A673 (cell line): Measurements from ENCODE around the gene UBLCP1. TPM values are rescaled to one million over a fixed set of nuclear protein-coding genes. Genes with fewer than 3 reads are reported as not detected.
"Not testable (repeated sequence)": the region's sequence is repeated elsewhere in the genome, so short reads cannot be mapped to it uniquely, and the experiment has no call there.

Source experiments
- BruUV-seq: library from RNA; stranded (reverse); fragments of 400-500 nt; replicated peaks from 2 replicates; lab custom pipeline; 2021; lab: Mats Ljungman, UMichigan
- CTCF ChIA-PET: fragments of 300-600 bp; sonication (Branson Sonifier 250); formaldehyde crosslinking; loops from one replicate; lab custom pipeline; 2022; ENCODE audit warnings: antibody characterized with exemption; lab: Charles Lee
- POLR2A ChIA-PET: fragments of 300-600 bp; sonication (Branson Sonifier 250); formaldehyde crosslinking; loops from one replicate; lab custom pipeline; 2022; ENCODE audit warnings: antibody characterized with exemption; ENCODE audit not compliant: low non-redundant PET; lab: Charles Lee
- DNase-seq: peaks from one replicate; pipeline ENCODE4 v3.0.0-alpha.2; 2015; ENCODE audit warnings: low spot score
- H3K27ac ChIP-seq: fragments of 200-600 bp; sonication (generic); 2 replicates; pipeline ENCODE4 v1.5.1; 2016; ENCODE audit warnings: mixed run types, low read depth, mild to moderate bottlenecking, mixed read lengths, antibody characterized with exemption, low read length; ENCODE audit not compliant: poor library complexity, severe bottlenecking
- H3K27me3 ChIP-seq: fragments of 200-600 bp; sonication (generic); replicated peaks from 2 replicates; pipeline ENCODE4 v1.6.1; 2017; ENCODE audit warnings: mixed run types, low read depth, mild to moderate bottlenecking, mixed read lengths, antibody characterized with exemption, low read length; ENCODE audit not compliant: insufficient read depth, poor library complexity
- H3K36me3 ChIP-seq: fragments of 200-600 bp; sonication (generic); 2 replicates; pipeline ENCODE4 v1.6.1; 2016; ENCODE audit warnings: mixed run types, mild to moderate bottlenecking, mixed read lengths, antibody characterized with exemption, low read length; ENCODE audit not compliant: insufficient read depth, poor library complexity, severe bottlenecking
- H3K4me1 ChIP-seq: fragments of 200-600 bp; sonication (generic); 2 replicates; pipeline ENCODE4 v1.6.1; 2017; ENCODE audit warnings: mixed run types, mild to moderate bottlenecking, mixed read lengths, antibody characterized with exemption, low read length; ENCODE audit not compliant: insufficient read depth, poor library complexity, severe bottlenecking
- H3K4me3 ChIP-seq: fragments of 200-600 bp; sonication (generic); 2 replicates; pipeline ENCODE4 v1.5.1; 2016; ENCODE audit warnings: low read depth, mixed run types, mild to moderate bottlenecking, mixed read lengths, low read length; ENCODE audit not compliant: poor library complexity, severe bottlenecking
- H3K9me3 ChIP-seq: fragments of 200-600 bp; sonication (generic); 2 replicates; pipeline ENCODE4 v1.6.1; 2016; ENCODE audit warnings: mixed run types, low read depth, mild to moderate bottlenecking, mixed read lengths, antibody characterized with exemption, low read length; ENCODE audit not compliant: poor library complexity, severe bottlenecking
- EZH2 ChIP-seq: fragments of 200-600 bp; sonication (generic); IDR thresholded peaks from 2 replicates; pipeline ENCODE4 v1.6.1; 2017; ENCODE audit warnings: borderline replicate concordance, low read depth, mild to moderate bottlenecking, mixed read lengths, antibody characterized with exemption, low read length; ENCODE audit not compliant: poor library complexity, severe bottlenecking
- intact Hi-C: fragments of 100-400 bp; cut with micrococcal nuclease; formaldehyde crosslinking; loops from one replicate; pipeline ENCODE4 v1.10.0; 2022; ENCODE audit not compliant: unreplicated experiment
- total RNA-seq: library from RNA; stranded (reverse); gene quantifications from 2 replicates; pipeline ENCODE4 v1.2.3, GENCODE V29; 2021
- TF ChIP-seq, protein P1 (sequence below): fragments of 300-800, 200-600 bp; sonication (generic); conservative IDR thresholded peaks from 2 replicates; pipeline ENCODE4 v1.5.1; 2017; ENCODE audit warnings: low read depth, mild to moderate bottlenecking, antibody characterized with exemption, low read length, moderate library complexity, mixed read lengths

UBLCP1 gene
- total RNA-seq, 1 experiment from 2014 or later = 23.8 TPM

DNA sequence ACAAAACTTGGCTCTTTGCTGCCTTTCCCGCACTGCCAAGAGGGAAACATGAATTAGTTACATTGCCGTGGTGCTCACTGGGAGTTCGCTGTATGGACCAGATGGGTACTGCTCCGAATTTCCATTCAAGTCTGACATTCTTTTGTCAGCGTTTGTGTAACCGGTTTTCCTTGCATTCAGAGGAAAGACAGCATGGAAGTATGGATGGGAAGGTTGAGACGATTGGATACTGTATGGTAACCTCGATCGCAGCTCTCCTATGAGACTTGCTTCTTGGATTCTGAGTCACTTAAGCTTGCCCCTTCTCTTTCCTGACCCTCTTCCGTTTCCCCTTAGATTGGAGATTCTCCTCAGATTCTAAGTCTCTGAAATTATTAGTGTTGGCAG lies 625 bp upstream of the UBLCP1 start:
- intact Hi-C loops = loop anchor here (2.0 kb wide), 2 partner anchors 54 to 104 kb away; partner anchors contain the start of gene RNF145
- Histone ChIP-seq H3K27ac (peak overlapping the region; percentile 94), H3K4me3 (peak overlapping the region; percentile 89), H3K36me3 (no peaks in the 10 kb centered on the region), H3K9me3 (no peaks in the 10 kb centered on the region), H3K27me3 (no peaks in the 10 kb centered on the region), H3K4me1 (peaks cover 4% of the 10 kb centered on the region)
- CTCF ChIA-PET = no interaction called here
- DNase-seq = peak; percentile 36
- TF ChIP-seq, protein P1, sequence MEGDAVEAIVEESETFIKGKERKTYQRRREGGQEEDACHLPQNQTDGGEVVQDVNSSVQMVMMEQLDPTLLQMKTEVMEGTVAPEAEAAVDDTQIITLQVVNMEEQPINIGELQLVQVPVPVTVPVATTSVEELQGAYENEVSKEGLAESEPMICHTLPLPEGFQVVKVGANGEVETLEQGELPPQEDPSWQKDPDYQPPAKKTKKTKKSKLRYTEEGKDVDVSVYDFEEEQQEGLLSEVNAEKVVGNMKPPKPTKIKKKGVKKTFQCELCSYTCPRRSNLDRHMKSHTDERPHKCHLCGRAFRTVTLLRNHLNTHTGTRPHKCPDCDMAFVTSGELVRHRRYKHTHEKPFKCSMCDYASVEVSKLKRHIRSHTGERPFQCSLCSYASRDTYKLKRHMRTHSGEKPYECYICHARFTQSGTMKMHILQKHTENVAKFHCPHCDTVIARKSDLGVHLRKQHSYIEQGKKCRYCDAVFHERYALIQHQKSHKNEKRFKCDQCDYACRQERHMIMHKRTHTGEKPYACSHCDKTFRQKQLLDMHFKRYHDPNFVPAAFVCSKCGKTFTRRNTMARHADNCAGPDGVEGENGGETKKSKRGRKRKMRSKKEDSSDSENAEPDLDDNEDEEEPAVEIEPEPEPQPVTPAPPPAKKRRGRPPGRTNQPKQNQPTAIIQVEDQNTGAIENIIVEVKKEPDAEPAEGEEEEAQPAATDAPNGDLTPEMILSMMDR = no peak
- no peak for TF ChIP-seq EZH2
- BruUV-seq = TSS peak; percentile 96
- POLR2A ChIA-PET = no interaction called here

DNA sequence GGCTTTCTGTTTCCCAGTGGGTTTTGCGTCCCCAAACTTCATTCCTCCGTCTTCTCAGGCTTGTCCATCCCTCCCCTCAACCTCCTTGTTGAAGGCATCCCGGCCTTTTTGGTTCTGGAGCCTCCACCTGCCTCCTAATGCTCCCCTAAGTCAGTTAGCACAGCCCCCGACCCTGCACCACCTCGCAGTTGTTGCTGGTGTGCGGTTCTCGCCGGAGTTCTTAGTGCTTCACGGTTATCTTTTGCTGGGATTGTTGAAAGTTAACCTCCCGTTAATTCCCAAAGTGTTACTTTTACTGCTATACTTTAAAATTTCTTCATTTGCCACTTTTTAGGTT lies 447 bp downstream of the UBLCP1 start:
- POLR2A ChIA-PET = no interaction called here
- Histone ChIP-seq H3K9me3 (no peaks in the 10 kb centered on the region), H3K36me3 (no peaks in the 10 kb centered on the region), H3K27ac (peak overlapping the region; percentile 94), H3K4me3 (peak overlapping the region; percentile 89), H3K4me1 (peaks cover 4% of the 10 kb centered on the region), H3K27me3 (no peaks in the 10 kb centered on the region)
- intact Hi-C loops = loop anchor here (2.0 kb wide), 2 partner anchors 55 to 105 kb away; partner anchors contain the start of gene RNF145
- BruUV-seq = no TSS peak
- TF ChIP-seq, protein P1 = no peak
- no peak for TF ChIP-seq EZH2
- no peak for DNase-seq
- CTCF ChIA-PET = no interaction called here

DNA sequence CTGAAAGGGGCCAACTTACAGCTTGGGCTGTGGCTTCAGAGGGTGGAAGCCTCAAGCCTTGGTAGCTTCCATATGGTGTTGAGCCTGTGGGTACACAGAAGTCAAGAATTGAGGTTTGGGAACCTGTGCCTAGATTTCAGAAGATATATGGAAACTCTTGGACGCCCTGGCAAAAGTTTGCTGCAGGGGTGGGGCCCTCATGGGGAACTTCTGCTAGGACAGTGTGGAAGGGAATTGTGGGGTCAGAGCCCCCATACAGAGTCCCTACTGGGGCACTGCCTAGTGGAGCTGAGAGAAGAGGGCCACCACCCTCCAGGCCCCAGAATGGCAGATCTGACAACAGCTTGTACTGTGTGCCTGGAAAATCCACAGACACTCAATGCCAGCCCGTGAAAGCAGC lies 3.7 kb downstream of the UBLCP1 start:
- H3K9me3 ChIP-seq, DNase-seq, intact Hi-C loops, H3K4me3 ChIP-seq, H3K27ac ChIP-seq, CTCF ChIA-PET, POLR2A ChIA-PET, BruUV-seq, H3K4me1 ChIP-seq, H3K27me3 ChIP-seq: not testable (repeated sequence)
- H3K36me3 ChIP-seq = peaks cover 20% of the 10 kb centered on the region

DNA sequence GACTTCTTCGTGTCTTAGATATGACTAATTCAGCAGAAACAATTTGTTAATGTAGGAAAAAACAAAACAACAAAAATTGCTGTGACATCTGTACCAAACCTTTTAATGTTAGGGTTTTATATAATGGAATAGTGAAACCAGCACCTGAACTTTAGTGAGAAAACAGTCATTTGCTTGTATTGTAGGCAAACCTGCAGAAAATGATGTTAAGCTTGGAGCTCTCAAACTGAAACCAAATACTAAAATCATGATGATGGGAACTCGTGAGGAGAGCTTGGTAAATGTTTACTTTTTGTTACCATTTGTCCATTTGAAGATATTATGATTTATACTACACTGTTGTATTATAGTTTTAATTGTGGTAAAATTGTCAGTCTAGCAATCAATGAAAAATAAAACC lies 6.6 kb downstream of the UBLCP1 start:
- no peak overlapping the region for H3K4me3 ChIP-seq
- no TSS peak for BruUV-seq
- peaks cover 34% of the 10 kb centered on the region for H3K36me3 ChIP-seq
- no peak for DNase-seq
- intact Hi-C loops = no loop called here
- ChIA-PET POLR2A (no interaction called here), CTCF (no interaction called here)
- TF ChIP-seq, protein P1 = no peak
- TF ChIP-seq EZH2 = no peak
- no peaks in the 10 kb centered on the region for H3K9me3 ChIP-seq
- no peaks in the 10 kb centered on the region for H3K4me1 ChIP-seq
- H3K27ac ChIP-seq = no peak overlapping the region
- no peaks in the 10 kb centered on the region for H3K27me3 ChIP-seq
